A204.1 (cell line): ENCODE measurements around the gene GLG1.
"Not testable (repeated sequence)": the region's sequence is repeated elsewhere in the genome, so short reads cannot be mapped to it uniquely, and the experiment has no call there.

Source experiments
- FAIRE-seq: peaks from 2 replicates; lab custom pipeline; 2012; peaks lifted over from hg19 to GRCh38; lab: Jason Lieb, UNC

GLG1 gene

DNA sequence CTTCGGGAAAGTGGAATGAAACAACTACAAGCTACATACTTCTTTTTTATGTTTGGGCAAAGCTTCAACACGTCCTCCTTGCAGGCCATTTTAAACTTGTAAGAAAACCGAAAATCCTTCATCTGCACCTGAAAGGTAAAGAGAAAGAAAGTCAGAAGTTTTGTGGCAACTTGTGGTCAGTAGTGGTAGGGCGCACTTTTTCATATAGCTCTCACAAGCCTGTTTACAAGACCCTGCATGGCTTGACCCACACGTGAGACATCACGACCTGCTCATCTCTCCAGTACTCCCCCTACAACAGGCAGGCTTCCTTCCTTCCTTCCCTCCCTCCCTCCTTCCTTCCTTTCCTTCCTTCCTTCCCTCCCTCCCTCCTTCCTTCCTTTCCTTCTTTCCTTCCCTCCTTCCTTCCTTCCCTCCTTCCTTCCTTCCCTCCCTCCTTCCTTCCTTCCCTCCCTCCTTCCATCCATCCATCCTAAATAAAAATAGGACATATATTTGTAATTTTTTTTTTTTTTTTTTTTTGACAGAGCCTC is 136.9 kb downstream of the GLG1 start:
- no peak for FAIRE-seq

GRCh38 chr16:74468807-74469525 is 137.9 kb downstream of the GLG1 start:
- no peak for FAIRE-seq

- no peak for FAIRE-seq
Measured at GRCh38 chr16:74466872-74467271, 140.0 kb downstream of the GLG1 start.

DNA sequence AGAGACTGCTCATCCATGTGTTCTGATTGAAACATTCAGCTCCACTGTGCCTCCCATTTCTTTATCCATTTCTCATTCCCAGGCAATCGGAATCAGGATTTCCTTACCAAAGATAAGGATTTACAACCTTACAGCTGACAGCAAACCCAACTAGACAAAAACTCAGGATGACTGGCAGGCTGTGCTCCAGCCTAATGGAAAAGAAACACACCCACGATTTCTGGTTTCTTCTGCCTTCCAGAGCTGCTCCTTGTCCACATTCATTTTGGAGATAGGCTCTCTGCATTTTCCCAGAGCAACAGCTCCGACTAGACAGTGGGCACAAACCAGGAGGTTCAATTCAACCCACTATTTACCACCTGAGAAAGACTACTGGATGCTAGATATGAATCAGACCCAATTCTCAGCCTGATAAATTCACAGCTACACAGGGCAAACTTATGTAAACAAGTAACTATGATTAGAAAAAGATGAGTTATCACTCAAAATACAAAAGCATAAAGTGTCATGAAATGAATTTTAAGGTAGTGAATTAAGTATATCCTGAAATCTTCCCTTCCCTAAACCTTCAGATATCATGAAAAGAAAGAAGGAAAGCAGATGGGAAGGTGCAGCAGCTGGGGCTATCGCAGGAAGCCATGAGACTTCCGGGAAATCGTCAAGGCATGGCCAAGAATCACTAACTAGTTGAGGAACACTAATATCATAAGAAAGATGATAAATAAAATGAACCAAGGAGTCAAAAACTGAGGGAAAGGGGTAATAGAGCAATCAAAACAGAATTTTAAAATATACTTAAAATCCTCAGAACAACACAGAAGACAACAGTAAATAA is 140.8 kb downstream of the GLG1 start:
- no peak for FAIRE-seq

GRCh38 chr16:74465281-74465680 is 141.6 kb downstream of the GLG1 start:
- FAIRE-seq: no peak

GRCh38 chr16:74463888-74464287 is 143.0 kb downstream of the GLG1 start:
- FAIRE-seq: no peak

DNA sequence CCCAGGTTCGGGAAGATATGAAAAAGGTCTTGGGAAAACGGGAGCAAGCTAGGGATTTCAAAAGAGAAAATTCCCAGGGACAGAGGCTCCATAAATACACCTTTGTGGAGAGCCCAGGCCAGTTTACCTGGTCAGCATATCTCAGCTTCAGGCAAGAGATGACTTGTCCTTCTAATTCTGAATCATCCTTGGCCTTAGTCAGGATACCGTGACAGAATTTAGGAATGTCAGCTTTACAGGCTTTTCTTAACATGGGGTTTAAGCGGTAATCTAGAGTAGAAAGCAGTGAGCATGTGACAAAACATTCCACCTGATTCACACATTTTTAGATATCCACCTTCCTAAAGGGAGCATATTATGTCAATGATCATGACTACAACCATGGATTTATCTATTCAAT is 144.6 kb downstream of the GLG1 start:
- FAIRE-seq: no peak

DNA sequence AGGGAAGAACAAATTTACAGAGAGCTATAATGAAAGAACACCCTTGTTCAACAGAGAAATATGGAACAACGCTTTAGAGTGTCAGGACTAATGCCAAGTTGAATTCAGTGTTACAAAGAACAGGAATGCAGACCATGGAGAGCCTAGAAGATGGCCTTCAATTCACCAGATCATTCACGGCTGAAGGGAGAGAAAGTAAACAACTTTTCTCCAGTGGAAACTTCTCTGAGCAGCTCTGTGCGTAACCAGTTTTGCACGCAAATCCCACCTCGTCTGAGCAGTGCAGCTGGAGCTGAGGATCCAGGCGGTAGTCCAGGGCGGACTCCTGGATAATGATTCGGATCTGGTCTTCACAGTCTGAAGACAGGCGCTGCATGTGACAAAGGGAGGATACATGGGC is 145.1 kb downstream of the GLG1 start:
- no peak for FAIRE-seq

DNA sequence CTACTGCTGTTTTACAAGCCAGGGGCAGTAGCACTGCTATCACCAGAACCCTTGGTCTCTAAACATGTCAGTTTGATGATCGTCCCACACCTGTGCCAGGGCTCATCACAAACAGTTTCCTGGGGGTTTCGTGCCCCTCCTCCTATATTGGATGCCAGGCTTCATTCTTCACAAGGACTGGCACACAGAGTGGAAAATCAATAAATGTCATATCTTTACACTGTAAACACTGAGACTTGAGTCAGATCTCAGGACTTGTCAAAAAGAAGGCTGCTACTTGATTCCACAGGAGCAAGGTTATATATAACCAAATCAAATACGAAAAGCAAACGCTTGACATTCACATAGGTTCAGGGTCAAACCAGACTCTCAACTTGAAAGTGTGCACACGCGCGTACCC is 146.4 kb downstream of the GLG1 start:
- no peak for FAIRE-seq

GRCh38 chr16:74456290-74456625 is 150.7 kb downstream of the GLG1 start:
- FAIRE-seq: no peak

DNA sequence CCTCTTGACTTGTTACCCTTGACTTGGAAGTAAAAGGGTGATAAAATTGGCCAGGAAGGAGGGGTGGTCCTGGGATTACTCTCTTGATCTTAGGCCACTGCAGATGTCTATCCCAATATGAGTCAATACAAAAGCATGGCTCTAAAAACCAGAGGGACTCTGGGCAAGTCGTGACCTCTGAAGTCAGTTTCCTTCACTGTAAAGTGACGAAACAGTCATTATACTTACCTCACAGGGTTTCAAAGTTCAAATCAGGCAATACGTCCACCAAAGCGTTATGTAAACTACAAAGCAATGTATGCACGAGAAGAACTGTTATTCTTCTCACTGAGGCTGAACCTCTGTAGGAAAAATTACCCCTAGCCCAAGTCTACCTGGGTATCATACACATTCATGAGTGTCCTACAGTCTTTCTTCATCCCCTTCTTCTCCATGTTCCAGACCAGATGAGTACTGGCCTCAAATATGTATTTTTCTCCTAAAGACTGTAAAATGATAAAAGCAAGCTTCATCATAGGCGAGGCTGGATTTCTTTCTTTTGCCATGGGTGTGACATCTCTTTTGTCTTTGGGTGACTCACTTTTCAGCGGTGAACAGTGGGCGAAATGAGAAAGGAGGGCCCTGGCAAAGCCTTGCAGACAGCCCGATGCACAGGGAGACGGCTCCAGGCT is 151.2 kb downstream of the GLG1 start:
- no peak for FAIRE-seq

DNA sequence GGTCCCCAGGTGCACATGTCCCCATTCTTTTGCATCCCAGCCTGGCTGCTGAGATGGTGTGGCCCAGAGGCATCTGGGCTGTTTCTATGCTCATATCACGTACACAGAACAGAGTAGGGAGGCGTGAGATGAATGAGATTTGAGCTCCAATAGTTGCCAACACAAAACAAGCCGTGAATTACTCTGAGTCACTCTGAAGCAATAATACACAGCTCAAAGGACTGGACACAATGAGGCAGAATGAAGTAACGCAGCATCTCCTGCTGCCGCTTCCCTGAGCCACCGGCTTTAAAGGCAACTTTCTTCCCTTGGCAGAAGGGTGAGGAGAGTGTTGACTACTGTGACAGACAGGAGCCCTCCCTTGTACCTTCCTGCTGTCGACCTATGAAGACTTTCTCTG is 151.7 kb downstream of the GLG1 start:
- FAIRE-seq: no peak

DNA sequence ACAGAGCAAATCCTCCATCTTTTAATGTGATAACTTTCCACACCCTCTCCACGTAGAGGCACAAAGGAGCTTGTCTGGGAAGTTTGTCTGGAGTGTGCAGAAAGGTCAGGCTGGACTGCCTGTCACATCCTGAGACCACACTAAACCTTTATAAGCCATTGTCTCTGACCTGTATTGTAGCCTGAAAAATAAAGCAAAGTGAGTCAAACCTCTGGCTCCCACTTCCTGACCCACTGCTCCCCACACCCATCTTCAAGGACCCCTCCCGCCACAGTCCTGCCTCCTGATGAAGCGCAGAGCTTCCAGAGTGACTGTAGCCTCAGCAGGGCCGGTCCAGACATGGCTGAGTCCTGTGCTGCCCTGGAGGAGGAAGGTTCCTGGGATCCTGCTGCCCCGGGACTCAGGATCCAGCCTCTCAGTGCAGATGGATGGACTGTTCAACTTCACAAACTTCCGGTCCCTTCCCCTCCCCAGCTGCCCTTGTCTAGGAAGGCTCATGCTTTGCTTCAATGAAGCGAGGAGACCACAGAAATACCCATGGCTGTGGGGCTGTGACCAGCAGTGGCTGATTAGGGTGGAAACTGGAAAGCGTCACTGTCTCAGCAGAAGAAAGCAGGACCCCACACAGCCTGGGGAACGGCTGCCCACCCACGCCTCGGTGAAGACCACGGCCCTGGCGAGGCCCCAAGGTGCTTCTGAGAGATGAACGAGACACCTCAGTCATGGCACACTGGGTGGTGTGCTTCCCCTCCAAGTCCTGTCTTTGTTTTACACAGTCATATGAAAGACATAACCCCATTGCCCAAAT is 154.8 kb downstream of the GLG1 start:
- no peak for FAIRE-seq

DNA sequence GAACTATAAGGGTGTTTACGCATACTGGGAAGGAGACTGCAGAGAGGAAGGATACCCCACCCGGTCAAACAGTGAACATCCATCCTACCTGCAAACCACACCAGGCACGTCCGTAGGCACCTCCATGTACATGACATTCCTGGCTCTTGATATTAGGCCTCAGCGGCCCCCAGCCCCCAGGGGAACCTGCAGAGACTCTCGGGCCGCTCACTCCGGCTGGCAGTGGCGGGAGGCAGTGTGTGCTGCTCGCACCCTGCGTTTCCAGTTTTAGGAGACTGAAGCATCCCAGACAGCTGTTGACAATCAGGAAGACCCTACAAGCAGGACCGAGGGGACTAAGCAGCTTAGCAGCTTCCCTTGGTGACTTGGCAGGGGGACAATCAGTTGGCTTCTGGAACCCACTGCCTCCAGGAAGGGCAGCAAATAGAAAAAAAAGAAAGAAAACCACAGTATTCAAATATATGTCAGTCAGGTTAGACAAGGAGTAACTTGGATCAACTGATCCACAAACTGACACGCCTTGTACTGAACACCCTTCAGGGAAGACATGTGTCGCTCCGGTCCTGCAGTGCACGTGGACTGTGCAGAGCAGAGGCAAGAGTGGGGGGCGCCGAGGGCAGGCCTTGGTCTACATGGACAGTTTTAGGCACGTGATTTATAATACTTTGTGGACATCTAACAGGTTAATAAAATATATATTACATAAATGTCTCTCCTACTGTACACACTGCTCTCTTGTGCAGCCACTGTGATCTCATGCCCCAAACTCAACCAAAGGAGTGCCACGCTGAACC is 155.8 kb downstream of the GLG1 start:
- no peak for FAIRE-seq

DNA sequence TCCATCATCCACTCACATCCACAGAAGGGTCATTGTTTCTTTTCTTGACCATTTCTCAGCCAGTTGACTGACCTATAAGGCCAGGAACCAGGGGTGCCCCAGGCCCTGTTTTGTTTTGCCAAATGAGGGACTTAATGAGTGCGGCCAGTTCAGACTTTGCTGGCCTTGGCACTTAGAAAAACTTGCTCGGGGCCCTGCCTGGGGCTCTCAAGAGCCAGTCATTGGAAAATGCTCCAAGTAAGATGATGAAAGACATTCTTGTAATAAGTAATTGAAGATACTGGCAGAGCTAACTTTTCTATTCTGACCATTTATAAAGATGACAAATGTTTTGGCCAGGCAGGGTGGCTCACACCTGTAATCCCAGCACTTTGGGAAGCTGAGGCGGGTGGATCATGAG is 156.7 kb downstream of the GLG1 start:
- FAIRE-seq: no peak

GRCh38 chr16:74449470-74449869 is 157.4 kb downstream of the GLG1 start:
- no peak for FAIRE-seq

DNA sequence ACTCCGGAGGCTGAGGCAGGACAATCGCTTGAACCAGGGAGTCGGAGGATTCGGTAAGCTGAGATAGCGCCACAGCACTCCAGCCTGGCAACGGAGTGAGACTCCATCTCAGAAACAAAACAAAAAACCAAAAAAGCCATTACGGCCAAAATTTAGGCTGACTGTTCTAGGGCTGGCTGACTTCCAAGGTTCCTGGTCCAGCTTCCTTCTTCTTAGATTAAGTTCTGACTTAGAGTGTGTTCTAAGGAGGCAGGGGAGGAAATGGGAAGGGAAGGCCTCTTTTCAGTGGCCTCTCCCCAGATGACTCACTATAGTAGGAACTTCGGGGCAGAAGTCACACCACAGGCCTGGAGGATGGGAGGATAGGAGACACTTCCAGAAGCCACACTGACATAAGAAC is 157.9 kb downstream of the GLG1 start:
- FAIRE-seq: no peak

DNA sequence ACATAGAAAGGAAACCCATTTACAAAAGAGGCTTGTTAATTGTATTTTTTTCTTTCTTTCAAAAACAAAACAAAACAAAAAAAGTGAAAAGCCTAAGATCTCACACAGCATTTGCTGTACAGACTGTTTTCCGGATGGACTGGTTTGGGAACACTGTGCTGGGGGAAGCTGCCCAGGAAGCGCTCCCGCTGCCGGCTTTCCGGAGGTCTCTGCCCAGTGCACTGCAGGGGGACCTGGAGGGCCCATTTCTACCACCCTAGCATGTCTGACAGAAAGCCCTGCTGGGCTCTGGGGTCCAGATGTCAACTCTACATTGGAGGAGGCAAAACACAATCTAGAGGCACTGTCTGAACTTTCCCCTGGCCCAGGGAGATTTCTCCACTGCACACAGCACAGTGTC is 159.3 kb downstream of the GLG1 start:
- FAIRE-seq: no peak

- FAIRE-seq: no peak
Measured at GRCh38 chr16:74446866-74447265, 160.0 kb downstream of the GLG1 start.

DNA sequence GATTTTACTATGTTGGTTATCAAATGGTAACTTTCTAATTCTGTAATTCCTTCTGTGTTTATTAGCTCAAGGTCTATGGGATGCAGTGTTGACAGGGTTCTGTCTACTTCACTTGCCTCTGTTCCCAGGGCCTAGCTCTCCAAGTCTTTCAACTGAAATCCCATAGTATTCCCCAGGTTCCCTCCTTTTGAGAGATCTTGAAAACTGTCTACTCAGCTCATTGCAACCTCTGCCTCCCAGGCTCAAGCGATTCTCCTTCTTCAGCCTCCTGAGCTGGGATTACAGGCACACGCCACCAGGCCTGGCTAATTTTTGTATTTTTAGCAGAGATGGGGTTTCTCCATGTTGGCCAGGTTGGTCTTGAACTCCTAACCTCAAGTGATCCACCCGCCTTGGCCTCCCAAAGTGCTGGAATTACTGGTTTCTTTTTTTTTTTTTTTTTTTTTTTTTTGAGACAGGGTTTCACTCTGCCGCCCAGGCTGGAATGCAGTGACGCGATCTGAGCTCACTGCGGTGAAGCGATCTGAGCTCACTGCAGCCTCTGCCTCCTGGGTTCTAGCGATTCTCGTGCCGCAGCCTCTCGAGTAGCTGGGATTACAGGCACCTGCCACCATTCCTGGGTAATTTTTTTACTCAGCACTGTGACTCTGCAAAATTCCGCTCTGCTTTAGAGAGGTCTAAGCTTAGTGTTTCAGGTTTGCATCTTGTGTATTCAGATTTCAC is 163.1 kb downstream of the GLG1 start:
- FAIRE-seq: not testable (repeated sequence)

DNA sequence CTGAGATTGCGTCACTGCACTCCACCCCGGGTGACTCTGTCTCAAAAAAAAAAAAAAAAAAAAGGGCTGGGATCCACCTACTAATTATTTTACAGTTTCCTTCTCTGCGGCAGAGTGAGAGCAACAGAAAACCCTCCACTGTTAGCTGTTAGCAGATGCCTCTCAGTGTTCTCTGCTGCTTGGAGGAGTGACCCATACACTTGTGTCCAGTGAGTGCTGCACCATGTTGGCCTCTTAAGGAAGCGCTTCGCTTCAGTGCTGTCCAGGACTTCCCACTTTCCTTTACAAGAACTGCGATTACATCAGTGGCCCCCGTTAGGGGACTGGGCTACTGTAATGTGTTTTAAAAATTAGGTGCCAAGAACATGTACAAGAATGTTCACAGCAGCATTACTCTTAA is 167.2 kb downstream of the GLG1 start:
- no peak for FAIRE-seq
